ENCODE results near the gene NCKAP5. TPM values are rescaled to one million over a fixed set of nuclear protein-coding genes. Genes with fewer than 3 reads are reported as not detected.

The NCKAP5 gene
- total and polyA plus RNA-seq, 11 donors: 0.51 to 10.5 (median 5.2) TPM

DNA sequence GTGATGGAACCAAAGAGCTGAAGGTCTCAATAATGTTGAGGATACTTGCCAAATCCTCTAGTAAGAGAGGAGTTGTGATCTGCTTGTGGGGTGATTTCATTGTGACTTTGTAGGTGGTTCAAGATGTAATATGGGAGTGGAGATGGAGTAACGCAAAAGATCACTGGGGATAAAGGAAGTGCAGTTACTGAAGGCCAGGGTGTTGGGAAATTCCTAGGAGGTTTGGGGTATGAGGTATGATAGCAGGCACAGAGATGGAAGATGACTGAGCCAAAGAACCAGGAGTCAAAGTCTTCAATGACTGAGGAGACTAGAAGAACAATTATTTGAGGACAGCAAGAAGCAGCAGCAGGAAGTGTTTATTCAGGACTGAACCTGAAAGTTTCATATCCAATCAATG lies 222.6 kb downstream of the NCKAP5 start:
- DNase-seq: no peak
- Histone ChIP-seq H3K27me3 (no peaks in the 10 kb centered on the region), H3K4me3 (no peak overlapping the region), H3K36me3 (no peaks in the 10 kb centered on the region), H3K27ac (no peak overlapping the region), H3K4me1 (no peaks in the 10 kb centered on the region), H3K9me3 (no peaks in the 10 kb centered on the region)
- no peak for TF ChIP-seq POLR2A (IDR thresholded peaks at IDR 0.05)
- TF ChIP-seq, protein P1, sequence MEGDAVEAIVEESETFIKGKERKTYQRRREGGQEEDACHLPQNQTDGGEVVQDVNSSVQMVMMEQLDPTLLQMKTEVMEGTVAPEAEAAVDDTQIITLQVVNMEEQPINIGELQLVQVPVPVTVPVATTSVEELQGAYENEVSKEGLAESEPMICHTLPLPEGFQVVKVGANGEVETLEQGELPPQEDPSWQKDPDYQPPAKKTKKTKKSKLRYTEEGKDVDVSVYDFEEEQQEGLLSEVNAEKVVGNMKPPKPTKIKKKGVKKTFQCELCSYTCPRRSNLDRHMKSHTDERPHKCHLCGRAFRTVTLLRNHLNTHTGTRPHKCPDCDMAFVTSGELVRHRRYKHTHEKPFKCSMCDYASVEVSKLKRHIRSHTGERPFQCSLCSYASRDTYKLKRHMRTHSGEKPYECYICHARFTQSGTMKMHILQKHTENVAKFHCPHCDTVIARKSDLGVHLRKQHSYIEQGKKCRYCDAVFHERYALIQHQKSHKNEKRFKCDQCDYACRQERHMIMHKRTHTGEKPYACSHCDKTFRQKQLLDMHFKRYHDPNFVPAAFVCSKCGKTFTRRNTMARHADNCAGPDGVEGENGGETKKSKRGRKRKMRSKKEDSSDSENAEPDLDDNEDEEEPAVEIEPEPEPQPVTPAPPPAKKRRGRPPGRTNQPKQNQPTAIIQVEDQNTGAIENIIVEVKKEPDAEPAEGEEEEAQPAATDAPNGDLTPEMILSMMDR (IDR thresholded peaks at IDR 0.05): no peak
- no peak for ATAC-seq
- 89 to 97% (median 91%) methylated on average over 1 of the region's 1 CpG for WGBS, 4 donors
- intact Hi-C loops (cut with DNase I): no loop called here

DNA sequence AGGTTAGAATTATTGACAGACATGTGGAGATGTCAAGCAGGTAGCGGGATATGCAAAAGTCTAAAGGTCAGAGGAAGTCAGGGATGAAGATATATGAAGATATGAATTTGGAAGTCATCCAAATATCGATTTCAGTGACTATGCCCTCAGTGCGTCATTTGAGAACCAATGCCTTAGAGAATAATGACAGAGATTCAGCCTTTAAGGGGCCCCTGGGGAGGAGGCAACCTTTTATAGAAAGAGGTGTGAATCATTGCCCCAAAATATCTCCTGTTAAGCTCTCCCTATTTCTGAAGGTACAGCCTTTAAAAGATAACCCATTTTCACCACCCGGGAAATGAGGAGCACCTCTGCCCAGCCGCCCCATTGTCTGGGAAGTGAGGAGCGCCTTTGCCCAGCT lies 223.4 kb downstream of the NCKAP5 start:
- H3K27me3 ChIP-seq: no peaks in the 10 kb centered on the region
- 87 to 90% (median 90%) methylated on average over 6 of the region's 6 CpGs for WGBS, 4 donors
- no peaks in the 10 kb centered on the region for H3K36me3 ChIP-seq
- no peak for ATAC-seq
- intact Hi-C loops (cut with DNase I): no loop called here
- H3K4me3 ChIP-seq: no peak overlapping the region
- H3K9me3 ChIP-seq: no peaks in the 10 kb centered on the region
- H3K27ac ChIP-seq: no peak overlapping the region
- no peak for DNase-seq
- no peak for TF ChIP-seq POLR2A (IDR thresholded peaks at IDR 0.05)
- TF ChIP-seq, protein P1 (IDR thresholded peaks at IDR 0.05): no peak
- H3K4me1 ChIP-seq: no peaks in the 10 kb centered on the region

- Histone ChIP-seq H3K4me3 (no peak overlapping the region), H3K4me1 (no peaks in the 10 kb centered on the region), H3K9me3 (no peaks in the 10 kb centered on the region), H3K36me3 (no peaks in the 10 kb centered on the region), H3K27me3 (no peaks in the 10 kb centered on the region), H3K27ac (no peak overlapping the region)
- DNase-seq (no peak), ATAC-seq (no peak)
- TF ChIP-seq, protein P1 (IDR thresholded peaks at IDR 0.05): no peak
- TF ChIP-seq POLR2A (IDR thresholded peaks at IDR 0.05): no peak
- intact Hi-C loops (cut with DNase I): no loop called here
These were observed 225.3 kb downstream of the NCKAP5 start for GRCh38 chr2:133343018-133343352.

GRCh38 chr2:133342286-133343017 lies 225.8 kb downstream of the NCKAP5 start:
- no peak overlapping the region for H3K4me3 ChIP-seq
- no peaks in the 10 kb centered on the region for H3K36me3 ChIP-seq
- no peak for TF ChIP-seq POLR2A (IDR thresholded peaks at IDR 0.05)
- TF ChIP-seq, protein P1 (IDR thresholded peaks at IDR 0.05): no peak
- no peaks in the 10 kb centered on the region for H3K4me1 ChIP-seq
- no peaks in the 10 kb centered on the region for H3K27me3 ChIP-seq
- H3K9me3 ChIP-seq: no peaks in the 10 kb centered on the region
- 63 to 88% (median 79%) methylated on average over 2 of the region's 2 CpGs for WGBS, 4 donors
- ATAC-seq (no peak), DNase-seq (no peak)
- H3K27ac ChIP-seq: no peak overlapping the region
- intact Hi-C loops (cut with DNase I): no loop called here
